Endodermal cell (in vitro differentiated cells): Measurements from ENCODE around the gene PIGQ. TPM values are rescaled to one million over a fixed set of nuclear protein-coding genes. Genes with fewer than 3 reads are reported as not detected.

ENCODE experiments used
- DNase-seq: peaks from one replicate; pipeline ENCODE4 v3.0.0-alpha.2; 2017
- H3K27ac ChIP-seq: 2 replicates; pipeline ENCODE4 v1.5.1; 2013; ENCODE audit warnings: mild to moderate bottlenecking, low read depth, low read length, moderate library complexity
- H3K27me3 ChIP-seq: 2 replicates; pipeline ENCODE4 v1.6.1; 2013; ENCODE audit warnings: mild to moderate bottlenecking, low read length, moderate library complexity; ENCODE audit not compliant: insufficient read depth, control insufficient read depth, poor library complexity, severe bottlenecking
- H3K36me3 ChIP-seq: 2 replicates; pipeline ENCODE4 v1.7.0; 2013; ENCODE audit warnings: mild to moderate bottlenecking, low read length, moderate library complexity; ENCODE audit not compliant: control insufficient read depth, insufficient read depth
- H3K4me1 ChIP-seq: one replicate; pipeline ENCODE4 v1.7.0; 2013; ENCODE audit warnings: low read length; ENCODE audit not compliant: control insufficient read depth, insufficient read depth
- H3K4me3 ChIP-seq: 2 replicates; pipeline ENCODE4 v1.5.1; 2013; ENCODE audit warnings: mild to moderate bottlenecking, low read length, moderate library complexity
- H3K9ac ChIP-seq: 2 replicates; pipeline ENCODE4 v1.6.1; 2013; ENCODE audit warnings: mild to moderate bottlenecking, low read length, moderate library complexity; ENCODE audit not compliant: poor library complexity, severe bottlenecking; ENCODE audit errors: extremely low read depth
- H3K9me3 ChIP-seq: 2 replicates; pipeline ENCODE4 v1.6.1; 2013; ENCODE audit warnings: mild to moderate bottlenecking, low read length, moderate library complexity; ENCODE audit not compliant: control insufficient read depth
- H3K27ac Mint-ChIP-seq: 2 replicates; pipeline ENCODE4 v1.8.0; 2020; ENCODE audit warnings: mixed read lengths
- H3K27me3 Mint-ChIP-seq: 2 replicates; pipeline ENCODE4 v1.8.0; 2021; ENCODE audit warnings: mild to moderate bottlenecking, mixed read lengths; ENCODE audit not compliant: insufficient read depth
- H3K36me3 Mint-ChIP-seq: 2 replicates; pipeline ENCODE4 v1.8.0; 2020; ENCODE audit warnings: low read depth, mixed read lengths
- H3K4me1 Mint-ChIP-seq: 2 replicates; pipeline ENCODE4 v1.8.0; 2020; ENCODE audit warnings: mixed read lengths
- H3K4me3 Mint-ChIP-seq: 2 replicates; pipeline ENCODE4 v1.8.0; 2020; ENCODE audit warnings: mild to moderate bottlenecking, moderate library complexity, mixed read lengths
- H3K9me3 Mint-ChIP-seq: 2 replicates; pipeline ENCODE4 v1.8.0; 2020; ENCODE audit warnings: mild to moderate bottlenecking, mixed read lengths
- WGBS, 2 experiments: methylation state at CpG; one replicate each; pipeline versions ENCODE4 v1.1.5 to v1.1.7; 2013; ENCODE audit warnings: missing lambda C conversion rate in 2 of 2, mixed read lengths in 1 of 2; ENCODE audit not compliant: insufficient coverage in 1 of 2, insufficient read length in 1 of 2; 5-methylcytosine and 5-hydroxymethylcytosine counted together
- total RNA-seq, 2 donors: library from RNA; stranded (reverse); fragmentation: NEBNext Ultra II Directional in 1 of 2; extraction: Animal tissue kit (Norgen Biotek cat#: 25700) in 1 of 2; gene quantifications; 2 replicates in 1 of 2; 3 replicates in 1 of 2; pipeline ENCODE4 v1.2.1, GENCODE V29; 2021
- TF ChIP-seq, protein P1 (sequence below): fragments of 200-600 bp; sonication (generic); conservative IDR thresholded peaks from 2 replicates; pipeline ENCODE4 v1.5.0; 2021; ENCODE audit warnings: antibody characterized with exemption, mild to moderate bottlenecking

PIGQ gene
- total RNA-seq, 2 donors from 2014 or later: 128 to 129 TPM

DNA sequence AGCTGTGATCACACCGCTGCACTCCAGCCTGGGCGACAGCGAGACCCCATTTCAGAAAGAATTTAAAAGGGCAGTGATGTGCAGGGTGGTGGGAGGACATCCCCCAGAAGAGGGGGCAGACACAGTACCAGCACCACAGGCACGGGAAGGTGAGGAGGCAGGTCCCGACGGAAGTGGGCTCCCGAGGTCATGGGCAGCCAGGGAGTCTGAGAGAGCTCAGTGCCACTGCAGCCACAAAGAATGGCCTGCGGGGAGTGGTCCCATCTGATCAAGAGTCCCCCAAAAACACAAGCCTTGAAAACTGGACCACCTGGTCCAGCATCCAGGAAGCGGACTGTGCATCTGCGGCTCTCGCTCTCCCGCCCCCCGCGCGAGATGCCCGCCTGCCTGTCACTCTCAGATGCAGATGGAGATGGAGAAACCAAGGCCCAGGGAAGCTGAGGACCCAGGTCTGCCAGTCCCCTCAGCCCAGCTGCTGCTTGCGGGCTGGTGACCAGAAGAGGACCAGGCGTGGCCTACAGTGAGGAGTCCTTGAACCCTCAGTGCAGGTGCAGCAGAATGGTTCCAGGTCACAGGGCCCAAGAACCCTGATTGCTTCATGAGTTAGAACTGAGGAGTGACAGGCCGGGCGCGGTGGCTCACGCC lies 46.5 kb upstream of the PIGQ start:
- H3K9me3 Mint-ChIP-seq: no peaks in the 10 kb centered on the region
- no peak overlapping the region for H3K4me3 Mint-ChIP-seq
- TF ChIP-seq, protein P1, sequence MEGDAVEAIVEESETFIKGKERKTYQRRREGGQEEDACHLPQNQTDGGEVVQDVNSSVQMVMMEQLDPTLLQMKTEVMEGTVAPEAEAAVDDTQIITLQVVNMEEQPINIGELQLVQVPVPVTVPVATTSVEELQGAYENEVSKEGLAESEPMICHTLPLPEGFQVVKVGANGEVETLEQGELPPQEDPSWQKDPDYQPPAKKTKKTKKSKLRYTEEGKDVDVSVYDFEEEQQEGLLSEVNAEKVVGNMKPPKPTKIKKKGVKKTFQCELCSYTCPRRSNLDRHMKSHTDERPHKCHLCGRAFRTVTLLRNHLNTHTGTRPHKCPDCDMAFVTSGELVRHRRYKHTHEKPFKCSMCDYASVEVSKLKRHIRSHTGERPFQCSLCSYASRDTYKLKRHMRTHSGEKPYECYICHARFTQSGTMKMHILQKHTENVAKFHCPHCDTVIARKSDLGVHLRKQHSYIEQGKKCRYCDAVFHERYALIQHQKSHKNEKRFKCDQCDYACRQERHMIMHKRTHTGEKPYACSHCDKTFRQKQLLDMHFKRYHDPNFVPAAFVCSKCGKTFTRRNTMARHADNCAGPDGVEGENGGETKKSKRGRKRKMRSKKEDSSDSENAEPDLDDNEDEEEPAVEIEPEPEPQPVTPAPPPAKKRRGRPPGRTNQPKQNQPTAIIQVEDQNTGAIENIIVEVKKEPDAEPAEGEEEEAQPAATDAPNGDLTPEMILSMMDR: no peak
- no peak for DNase-seq
- H3K36me3 Mint-ChIP-seq: peaks cover 6% of the 10 kb centered on the region
- Histone ChIP-seq H3K27ac (no peak overlapping the region), H3K27me3 (no peaks in the 10 kb centered on the region), H3K9me3 (no peaks in the 10 kb centered on the region), H3K4me3 (no peak overlapping the region), H3K36me3 (peaks cover 8% of the 10 kb centered on the region), H3K4me1 (peaks cover 7% of the 10 kb centered on the region), H3K9ac (no peak overlapping the region)
- peaks cover 7% of the 10 kb centered on the region for H3K4me1 Mint-ChIP-seq
- H3K27ac Mint-ChIP-seq: peak overlapping the region; percentile 48
- H3K27me3 Mint-ChIP-seq: no peaks in the 10 kb centered on the region
- WGBS, 2 experiments: 94 to 95% methylated on average over 21 to 22 of the region's 22 CpGs

GRCh38 chr16:524274-525040 lies 45.3 kb upstream of the PIGQ start:
- Mint-ChIP-seq H3K27me3 (no peaks in the 10 kb centered on the region), H3K4me3 (no peak overlapping the region), H3K27ac (no peak overlapping the region), H3K4me1 (peaks cover 14% of the 10 kb centered on the region), H3K36me3 (peaks cover 5% of the 10 kb centered on the region), H3K9me3 (no peaks in the 10 kb centered on the region)
- Histone ChIP-seq H3K36me3 (peaks cover 8% of the 10 kb centered on the region), H3K27me3 (no peaks in the 10 kb centered on the region), H3K4me3 (no peak overlapping the region), H3K27ac (no peak overlapping the region), H3K9me3 (no peaks in the 10 kb centered on the region), H3K4me1 (peaks cover 7% of the 10 kb centered on the region), H3K9ac (no peak overlapping the region)
- 95 to 98% methylated on average over 14 to 24 of the region's 24 CpGs for WGBS, 2 experiments
- TF ChIP-seq, protein P1: no peak
- DNase-seq: no peak

- TF ChIP-seq, protein P1: no peak
- 88 to 93% methylated on average over 5 to 8 of the region's 8 CpGs for WGBS, 2 experiments
- Mint-ChIP-seq H3K36me3 (peaks cover 3% of the 10 kb centered on the region), H3K4me3 (peak overlapping the region; percentile 75), H3K27me3 (no peaks in the 10 kb centered on the region), H3K4me1 (peaks cover 16% of the 10 kb centered on the region), H3K27ac (peak overlapping the region; percentile 81), H3K9me3 (no peaks in the 10 kb centered on the region)
- no peak overlapping the region for H3K9ac ChIP-seq
- H3K27me3 ChIP-seq: no peaks in the 10 kb centered on the region
- peaks cover 8% of the 10 kb centered on the region for H3K36me3 ChIP-seq
- no peak for DNase-seq
- no peaks in the 10 kb centered on the region for H3K9me3 ChIP-seq
- H3K4me3 ChIP-seq: no peak overlapping the region
- H3K4me1 ChIP-seq: peaks cover 11% of the 10 kb centered on the region
- H3K27ac ChIP-seq: peak overlapping the region; percentile 11
These were observed 44.6 kb upstream of the PIGQ start for GRCh38 chr16:525123-525519.
